Peyer's patch (tissue), 4 donors: ENCODE data around the gene ANKRD11. TPM values are rescaled to one million over a fixed set of nuclear protein-coding genes. Genes with fewer than 3 reads are reported as not detected.

ENCODE experiments used
- DNase-seq, 3 donors: peaks; one replicate each; pipeline ENCODE4 v3.0.0-alpha.2; 2017 to 2019
- H3K27ac ChIP-seq, 4 donors: fragments of 200-600 bp; sonication (generic); one replicate each; pipeline ENCODE4 v1.5.1; 2016 to 2019
- H3K27me3 ChIP-seq, 2 donors: fragments of 200-600 bp; sonication (generic); one replicate each; pipeline ENCODE4 v1.5.1; 2019
- H3K36me3 ChIP-seq, 3 donors: fragments of 200-600 bp; sonication (generic); one replicate each; pipeline ENCODE4 v1.5.1; 2016 to 2019
- H3K4me1 ChIP-seq, 4 donors: fragments of 200-600 bp; sonication (generic); one replicate each; pipeline ENCODE4 v1.5.1; 2016 to 2019
- H3K4me3 ChIP-seq, 4 donors: fragments of 200-600 bp; sonication (generic); 1 replicate in 3 of 4; 2 replicates in 1 of 4; pipeline ENCODE4 v1.5.1; 2016 to 2019; ENCODE audit warnings: mild to moderate bottlenecking in 1 of 4
- H3K9me3 ChIP-seq, 4 donors: fragments of 200-600 bp; sonication (generic); one replicate each; pipeline ENCODE4 v1.5.1; 2016 to 2019; ENCODE audit warnings: mild to moderate bottlenecking in 1 of 4
- CTCF ChIP-seq, 6 experiments: fragments of 450-650 bp in 4 of 6; fragments of 200-600 bp in 2 of 6; sonication (generic) in 1 of 6; IDR thresholded peaks; one replicate each; pipeline ENCODE4 v1.5.1; 2017 to 2019; ENCODE audit warnings: antibody characterized with exemption in 6 of 6, mild to moderate bottlenecking in 3 of 6, moderate library complexity in 1 of 6
- POLR2A ChIP-seq, 2 donors: fragments of 450-650 bp; IDR thresholded peaks; one replicate each; pipeline ENCODE4 v1.5.1; 2017; ENCODE audit warnings: antibody characterized with exemption in 2 of 2, mild to moderate bottlenecking in 2 of 2, moderate library complexity in 2 of 2
- total RNA-seq, 4 donors: library from RNA; depleted of rRNA; stranded (reverse); fragments of >200 nt; gene quantifications; one replicate each; pipeline ENCODE4 v1.1.0, GENCODE V29; 2016

Gene ANKRD11
- total RNA-seq, 4 donors from 2014 or later = 177 to 227 (median 211) TPM

GRCh38 chr16:89319886-89320781, 170.2 kb downstream of the ANKRD11 start:
- H3K9me3 ChIP-seq = no peaks in the 10 kb centered on the region
- DNase-seq = peak in 1 of 3 donors; percentile 65
- H3K27ac ChIP-seq = peak overlapping the region; percentile 14 to 61 (median 40)
- H3K36me3 ChIP-seq = peaks cover 0 to 7% (median 0%) of the 10 kb centered on the region in 3 donors
- peaks cover 9 to 90% (median 57%) of the 10 kb centered on the region in 4 donors for H3K4me1 ChIP-seq
- no peaks in the 10 kb centered on the region for H3K27me3 ChIP-seq
- TF ChIP-seq CTCF (IDR thresholded peaks at IDR 0.05) (no peak), POLR2A (IDR thresholded peaks at IDR 0.05) (no peak)
- peak overlapping the region in 2 of 4 donors; percentile 9 to 29 for H3K4me3 ChIP-seq

GRCh38 chr16:89319631-89319885, 170.8 kb downstream of the ANKRD11 start:
- H3K36me3 ChIP-seq = peaks cover 0 to 7% (median 0%) of the 10 kb centered on the region in 3 donors
- no peaks in the 10 kb centered on the region for H3K9me3 ChIP-seq
- no peak for DNase-seq
- peak overlapping the region in 1 of 4 donors; percentile 9 for H3K4me3 ChIP-seq
- H3K27ac ChIP-seq = peak overlapping the region in 3 of 4 donors; percentile 14 to 61 (median 29)
- H3K27me3 ChIP-seq = no peaks in the 10 kb centered on the region
- H3K4me1 ChIP-seq = peaks cover 9 to 91% (median 61%) of the 10 kb centered on the region in 4 donors
- no peak for TF ChIP-seq POLR2A (IDR thresholded peaks at IDR 0.05)
- TF ChIP-seq CTCF (IDR thresholded peaks at IDR 0.05) = no peak

GRCh38 chr16:89318871-89319630, 171.3 kb downstream of the ANKRD11 start:
- Histone ChIP-seq H3K9me3 (no peaks in the 10 kb centered on the region), H3K4me3 (no peak overlapping the region), H3K27me3 (no peaks in the 10 kb centered on the region), H3K36me3 (peaks cover 0 to 7% (median 0%) of the 10 kb centered on the region in 3 donors), H3K27ac (peak overlapping the region in 1 of 4 donors; percentile 61), H3K4me1 (peaks cover 9 to 91% (median 60%) of the 10 kb centered on the region in 4 donors)
- DNase-seq = no peak
- TF ChIP-seq POLR2A (IDR thresholded peaks at IDR 0.05) (no peak), CTCF (IDR thresholded peaks at IDR 0.05) (no peak)

- no peak overlapping the region for H3K27ac ChIP-seq
- H3K27me3 ChIP-seq = no peaks in the 10 kb centered on the region
- H3K36me3 ChIP-seq = peaks cover 0 to 11% (median 0%) of the 10 kb centered on the region in 3 donors
- TF ChIP-seq CTCF (IDR thresholded peaks at IDR 0.05) (no peak), POLR2A (IDR thresholded peaks at IDR 0.05) (no peak)
- no peak for DNase-seq
- H3K4me3 ChIP-seq = no peak overlapping the region
- H3K9me3 ChIP-seq = no peaks in the 10 kb centered on the region
- H3K4me1 ChIP-seq = peaks cover 9 to 96% (median 57%) of the 10 kb centered on the region in 4 donors
Observed at GRCh38 chr16:89318430-89318758, 172.0 kb downstream of the ANKRD11 start.

- H3K4me1 ChIP-seq = peaks cover 9 to 99% (median 56%) of the 10 kb centered on the region in 4 donors
- H3K36me3 ChIP-seq = peaks cover 0 to 17% (median 0%) of the 10 kb centered on the region in 3 donors
Observed at GRCh38 chr16:89317729-89318429, 172.5 kb downstream of the ANKRD11 start.

More at GRCh38 chr16:89317729-89318429, 172.5 kb downstream of the ANKRD11 start:
- Histone ChIP-seq H3K9me3 (no peaks in the 10 kb centered on the region), H3K27me3 (no peaks in the 10 kb centered on the region), H3K27ac (peak overlapping the region in 1 of 4 donors; percentile 73), H3K4me3 (no peak overlapping the region)
- TF ChIP-seq CTCF (IDR thresholded peaks at IDR 0.05) = no peak
- TF ChIP-seq POLR2A (IDR thresholded peaks at IDR 0.05) = no peak
- no peak for DNase-seq
